ENCODE measurements around the gene LAS1L.

The LAS1L gene

DNA sequence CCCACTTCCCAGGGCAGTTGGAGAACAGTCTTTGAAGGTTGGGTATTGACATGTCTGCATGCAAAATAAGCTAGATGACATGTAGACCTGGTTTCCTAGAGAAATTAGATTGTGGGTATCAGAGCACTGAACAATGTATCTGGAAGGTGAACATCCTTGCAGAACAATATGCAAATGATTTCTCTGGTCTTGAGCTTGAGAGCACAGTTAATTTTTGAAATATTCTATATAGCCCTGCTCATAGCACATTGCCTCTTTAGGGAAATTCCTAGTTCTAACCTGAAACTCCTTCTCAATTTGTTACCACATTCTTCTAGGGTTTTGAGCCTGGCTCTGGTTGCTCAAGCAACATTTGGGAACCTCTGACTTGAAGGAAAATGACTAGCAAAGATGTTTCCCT lies 41.6 kb upstream of the LAS1L start:
- CTCF ChIA-PET: no interaction called here
- POLR2A ChIA-PET: no interaction called here

DNA sequence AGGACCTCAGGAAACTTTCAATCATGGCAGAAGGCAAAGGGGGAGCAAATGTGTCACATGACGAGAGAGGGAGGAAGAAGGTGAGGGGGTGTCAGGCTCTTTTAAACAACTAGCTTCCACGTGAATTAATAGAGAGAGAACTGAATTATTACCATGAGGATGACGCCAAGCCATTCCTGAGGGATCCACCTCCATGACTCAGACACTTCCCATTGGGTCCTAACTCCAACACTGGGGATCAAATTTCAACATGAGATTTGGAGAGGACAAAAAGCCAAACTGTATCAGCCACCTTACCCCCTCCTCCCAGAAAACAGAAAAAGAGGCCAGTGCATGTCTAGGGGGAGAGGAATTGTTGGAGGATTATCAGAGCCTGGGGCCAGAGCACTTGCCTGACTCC lies 40.4 kb upstream of the LAS1L start:
- H3K36me3 ChIP-seq (ENCODE audit: control insufficient read depth in 2 of 2, insufficient read depth in 1 of 2, low read length in 2 of 2): no peaks in the 10 kb centered on the region
- no peaks in the 10 kb centered on the region for H3K4me1 ChIP-seq (ENCODE audit: control insufficient read depth, insufficient read depth, low read length)
- H3K27ac ChIP-seq (ENCODE audit: extremely low read depth, low read depth, low read length): no peak overlapping the region
- ChIA-PET CTCF (no interaction called here), POLR2A (no interaction called here)
- TF ChIP-seq, protein P1, sequence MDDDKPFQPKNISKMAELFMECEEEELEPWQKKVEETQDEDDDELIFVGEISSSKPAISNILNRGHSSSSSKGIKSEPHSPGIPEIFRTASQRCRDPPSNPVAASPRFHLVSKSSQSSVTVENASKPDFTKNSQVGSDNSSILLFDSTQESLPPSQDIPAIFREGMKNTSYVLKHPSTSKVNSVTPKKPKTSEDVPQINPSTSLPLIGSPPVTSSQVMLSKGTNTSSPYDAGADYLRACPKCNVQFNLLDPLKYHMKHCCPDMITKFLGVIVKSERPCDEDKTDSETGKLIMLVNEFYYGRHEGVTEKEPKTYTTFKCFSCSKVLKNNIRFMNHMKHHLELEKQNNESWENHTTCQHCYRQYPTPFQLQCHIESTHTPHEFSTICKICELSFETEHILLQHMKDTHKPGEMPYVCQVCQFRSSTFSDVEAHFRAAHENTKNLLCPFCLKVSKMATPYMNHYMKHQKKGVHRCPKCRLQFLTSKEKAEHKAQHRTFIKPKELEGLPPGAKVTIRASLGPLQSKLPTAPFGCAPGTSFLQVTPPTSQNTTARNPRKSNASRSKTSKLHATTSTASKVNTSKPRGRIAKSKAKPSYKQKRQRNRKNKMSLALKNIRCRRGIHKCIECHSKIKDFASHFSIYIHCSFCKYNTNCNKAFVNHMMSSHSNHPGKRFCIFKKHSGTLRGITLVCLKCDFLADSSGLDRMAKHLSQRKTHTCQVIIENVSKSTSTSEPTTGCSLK (tag by site-specific recombination; IDR thresholded peaks at IDR 0.05): no peak
- TF ChIP-seq ZFP3 (tag by site-specific recombination; IDR thresholded peaks at IDR 0.05; ENCODE audit: low read depth): no peak
- TF ChIP-seq ZBTB20 (tag by site-specific recombination; IDR thresholded peaks at IDR 0.05): no peak
- TF ChIP-seq, protein P2, sequence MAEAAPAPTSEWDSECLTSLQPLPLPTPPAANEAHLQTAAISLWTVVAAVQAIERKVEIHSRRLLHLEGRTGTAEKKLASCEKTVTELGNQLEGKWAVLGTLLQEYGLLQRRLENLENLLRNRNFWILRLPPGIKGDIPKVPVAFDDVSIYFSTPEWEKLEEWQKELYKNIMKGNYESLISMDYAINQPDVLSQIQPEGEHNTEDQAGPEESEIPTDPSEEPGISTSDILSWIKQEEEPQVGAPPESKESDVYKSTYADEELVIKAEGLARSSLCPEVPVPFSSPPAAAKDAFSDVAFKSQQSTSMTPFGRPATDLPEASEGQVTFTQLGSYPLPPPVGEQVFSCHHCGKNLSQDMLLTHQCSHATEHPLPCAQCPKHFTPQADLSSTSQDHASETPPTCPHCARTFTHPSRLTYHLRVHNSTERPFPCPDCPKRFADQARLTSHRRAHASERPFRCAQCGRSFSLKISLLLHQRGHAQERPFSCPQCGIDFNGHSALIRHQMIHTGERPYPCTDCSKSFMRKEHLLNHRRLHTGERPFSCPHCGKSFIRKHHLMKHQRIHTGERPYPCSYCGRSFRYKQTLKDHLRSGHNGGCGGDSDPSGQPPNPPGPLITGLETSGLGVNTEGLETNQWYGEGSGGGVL (tag by site-specific recombination; IDR thresholded peaks at IDR 0.05): peak; percentile 26; the same call in 1 of the 2 replicates
- H3K9me3 ChIP-seq (ENCODE audit: control insufficient read depth, insufficient read depth, low read depth, low read length): no peaks in the 10 kb centered on the region
- H3K4me3 ChIP-seq (ENCODE audit: low read depth, low read length): no peak overlapping the region

More for the DNA sequence above, 41.6 kb upstream of the LAS1L start:
- Histone ChIP-seq H3K4me3 (ENCODE audit: low read depth, low read length) (no peak overlapping the region), H3K9me3 (ENCODE audit: control insufficient read depth, insufficient read depth, low read depth, low read length) (no peaks in the 10 kb centered on the region), H3K36me3 (ENCODE audit: control insufficient read depth in 2 of 2, insufficient read depth in 1 of 2, low read length in 2 of 2) (no peaks in the 10 kb centered on the region), H3K27ac (ENCODE audit: extremely low read depth, low read depth, low read length) (no peak overlapping the region), H3K4me1 (ENCODE audit: control insufficient read depth, insufficient read depth, low read length) (no peaks in the 10 kb centered on the region)
- TF ChIP-seq ZNF530 (tag by site-specific recombination; IDR thresholded peaks at IDR 0.05; ENCODE audit: low read depth): no peak
- TF ChIP-seq ZNF121 (tag by site-specific recombination; IDR thresholded peaks at IDR 0.05): no peak
- TF ChIP-seq, protein P3, sequence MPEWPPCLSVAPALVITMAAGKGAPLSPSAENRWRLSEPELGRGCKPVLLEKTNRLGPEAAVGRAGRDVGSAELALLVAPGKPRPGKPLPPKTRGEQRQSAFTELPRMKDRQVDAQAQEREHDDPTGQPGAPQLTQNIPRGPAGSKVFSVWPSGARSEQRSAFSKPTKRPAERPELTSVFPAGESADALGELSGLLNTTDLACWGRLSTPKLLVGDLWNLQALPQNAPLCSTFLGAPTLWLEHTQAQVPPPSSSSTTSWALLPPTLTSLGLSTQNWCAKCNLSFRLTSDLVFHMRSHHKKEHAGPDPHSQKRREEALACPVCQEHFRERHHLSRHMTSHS (tag by site-specific recombination; IDR thresholded peaks at IDR 0.05): no peak
- no peak for TF ChIP-seq ZEB2 (tag by site-specific recombination; IDR thresholded peaks at IDR 0.05)
- TF ChIP-seq ZNF777 (tag by site-specific recombination; IDR thresholded peaks at IDR 0.05; ENCODE audit: borderline replicate concordance): no peak
- no peak for TF ChIP-seq ZNF560 (tag by site-specific recombination; IDR thresholded peaks at IDR 0.05; ENCODE audit: borderline replicate concordance)
- TF ChIP-seq ZNF266 (tag by site-specific recombination; IDR thresholded peaks at IDR 0.05; ENCODE audit: low read depth): no peak
- no peak for TF ChIP-seq ZNF701 (tag by site-specific recombination; IDR thresholded peaks at IDR 0.05)
- TF ChIP-seq TCF7L2 (IDR thresholded peaks at IDR 0.05; ENCODE audit: borderline replicate concordance, low read depth, low read length): no peak
- TF ChIP-seq, protein P4, sequence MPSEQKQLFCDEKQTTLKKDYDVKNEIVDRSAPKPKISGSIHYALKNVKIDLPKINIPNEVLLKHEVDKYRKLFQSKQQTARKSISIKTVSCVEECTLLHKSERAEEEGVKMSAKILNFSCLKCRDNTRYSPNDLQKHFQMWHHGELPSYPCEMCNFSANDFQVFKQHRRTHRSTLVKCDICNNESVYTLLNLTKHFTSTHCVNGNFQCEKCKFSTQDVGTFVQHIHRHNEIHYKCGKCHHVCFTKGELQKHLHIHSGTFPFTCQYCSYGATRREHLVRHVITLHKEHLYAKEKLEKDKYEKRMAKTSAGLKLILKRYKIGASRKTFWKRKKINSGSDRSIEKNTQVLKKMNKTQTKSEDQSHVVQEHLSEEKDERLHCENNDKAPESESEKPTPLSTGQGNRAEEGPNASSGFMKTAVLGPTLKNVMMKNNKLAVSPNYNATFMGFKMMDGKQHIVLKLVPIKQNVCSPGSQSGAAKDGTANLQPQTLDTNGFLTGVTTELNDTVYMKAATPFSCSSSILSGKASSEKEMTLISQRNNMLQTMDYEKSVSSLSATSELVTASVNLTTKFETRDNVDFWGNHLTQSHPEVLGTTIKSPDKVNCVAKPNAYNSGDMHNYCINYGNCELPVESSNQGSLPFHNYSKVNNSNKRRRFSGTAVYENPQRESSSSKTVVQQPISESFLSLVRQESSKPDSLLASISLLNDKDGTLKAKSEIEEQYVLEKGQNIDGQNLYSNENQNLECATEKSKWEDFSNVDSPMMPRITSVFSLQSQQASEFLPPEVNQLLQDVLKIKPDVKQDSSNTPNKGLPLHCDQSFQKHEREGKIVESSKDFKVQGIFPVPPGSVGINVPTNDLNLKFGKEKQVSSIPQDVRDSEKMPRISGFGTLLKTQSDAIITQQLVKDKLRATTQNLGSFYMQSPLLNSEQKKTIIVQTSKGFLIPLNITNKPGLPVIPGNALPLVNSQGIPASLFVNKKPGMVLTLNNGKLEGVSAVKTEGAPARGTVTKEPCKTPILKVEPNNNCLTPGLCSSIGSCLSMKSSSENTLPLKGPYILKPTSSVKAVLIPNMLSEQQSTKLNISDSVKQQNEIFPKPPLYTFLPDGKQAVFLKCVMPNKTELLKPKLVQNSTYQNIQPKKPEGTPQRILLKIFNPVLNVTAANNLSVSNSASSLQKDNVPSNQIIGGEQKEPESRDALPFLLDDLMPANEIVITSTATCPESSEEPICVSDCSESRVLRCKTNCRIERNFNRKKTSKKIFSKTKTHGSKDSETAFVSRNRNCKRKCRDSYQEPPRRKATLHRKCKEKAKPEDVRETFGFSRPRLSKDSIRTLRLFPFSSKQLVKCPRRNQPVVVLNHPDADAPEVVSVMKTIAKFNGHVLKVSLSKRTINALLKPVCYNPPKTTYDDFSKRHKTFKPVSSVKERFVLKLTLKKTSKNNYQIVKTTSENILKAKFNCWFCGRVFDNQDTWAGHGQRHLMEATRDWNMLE (tag by site-specific recombination; conservative IDR thresholded peaks at IDR 0.05; ENCODE audit: low read depth): no peak
- TF ChIP-seq ZNF48 (tag by site-specific recombination; IDR thresholded peaks at IDR 0.05): no peak
- no peak for TF ChIP-seq ZNF785 (tag by site-specific recombination; IDR thresholded peaks at IDR 0.05)
- TF ChIP-seq ZIC2 (tag by site-specific recombination; IDR thresholded peaks at IDR 0.05): no peak
- TF ChIP-seq ZNF843 (tag by site-specific recombination; IDR thresholded peaks at IDR 0.05): no peak
- no peak for TF ChIP-seq HOXD13 (CRISPR knock-in tag; IDR thresholded peaks at IDR 0.05; ENCODE audit: borderline replicate concordance)
- TF ChIP-seq MZF1 (tag by site-specific recombination; IDR thresholded peaks at IDR 0.05; ENCODE audit: borderline replicate concordance): no peak
- no peak for TF ChIP-seq ZNF658 (tag by site-specific recombination; IDR thresholded peaks at IDR 0.05)
- no peak for TF ChIP-seq OVOL3 (tag by site-specific recombination; IDR thresholded peaks at IDR 0.05)

All from HEK293 (cell line).